Measurements from ENCODE around the gene MICALL2.
"Not testable (repeated sequence)": the region's sequence is repeated elsewhere in the genome, so short reads cannot be mapped to it uniquely, and the experiment has no call there.

MICALL2 gene

GRCh38 chr7:1447551-1448244 lies 11.6 kb downstream of the MICALL2 start:
- no peak for DNase-seq (ENCODE audit: low read depth in 2 of 2)

- no peak for DNase-seq (ENCODE audit: low read depth in 2 of 2)
Measured at GRCh38 chr7:1447112-1447511, 12.2 kb downstream of the MICALL2 start.

GRCh38 chr7:1446620-1447032 lies 12.6 kb downstream of the MICALL2 start:
- no peak for DNase-seq (ENCODE audit: low read depth in 2 of 2)

- not testable (repeated sequence) for DNase-seq (ENCODE audit: low read depth in 2 of 2)
Measured at GRCh38 chr7:1446026-1446425, 13.2 kb downstream of the MICALL2 start.

GRCh38 chr7:1445341-1445740 lies 13.9 kb downstream of the MICALL2 start:
- no peak for DNase-seq (ENCODE audit: low read depth in 2 of 2)

- DNase-seq (ENCODE audit: low read depth in 2 of 2): no peak
Measured at GRCh38 chr7:1444925-1445322, 14.3 kb downstream of the MICALL2 start.

- no peak for DNase-seq (ENCODE audit: low read depth in 2 of 2)
Measured at GRCh38 chr7:1444214-1444924, 14.9 kb downstream of the MICALL2 start.

- DNase-seq (ENCODE audit: low read depth in 2 of 2): not testable (repeated sequence)
Measured at GRCh38 chr7:1443587-1444200, 15.6 kb downstream of the MICALL2 start.

- DNase-seq (ENCODE audit: low read depth in 2 of 2): no peak
Measured at GRCh38 chr7:1442355-1443124, 16.7 kb downstream of the MICALL2 start.

- no peak for DNase-seq (ENCODE audit: low read depth in 2 of 2)
Measured at GRCh38 chr7:1441615-1442354, 17.5 kb downstream of the MICALL2 start.

GRCh38 chr7:1440620-1441019 lies 18.6 kb downstream of the MICALL2 start:
- no peak for DNase-seq (ENCODE audit: low read depth in 2 of 2)

GRCh38 chr7:1439373-1440363 lies 19.6 kb downstream of the MICALL2 start:
- no peak for DNase-seq (ENCODE audit: low read depth in 2 of 2)

- no peak for DNase-seq (ENCODE audit: low read depth in 2 of 2)
Measured at GRCh38 chr7:1438821-1439220, 20.4 kb downstream of the MICALL2 start.

- DNase-seq (ENCODE audit: low read depth in 2 of 2): no peak
Measured at GRCh38 chr7:1438208-1438607, 21.1 kb downstream of the MICALL2 start.

- DNase-seq (ENCODE audit: low read depth in 2 of 2): no peak
Measured at GRCh38 chr7:1437155-1437880, 22.0 kb downstream of the MICALL2 start.

GRCh38 chr7:1436608-1437007 lies 22.7 kb downstream of the MICALL2 start:
- no peak for DNase-seq (ENCODE audit: low read depth in 2 of 2)

- no peak for DNase-seq (ENCODE audit: low read depth in 2 of 2)
Measured at GRCh38 chr7:1434891-1435670, 24.2 kb downstream of the MICALL2 start.

- no peak for DNase-seq (ENCODE audit: low read depth in 2 of 2)
Measured at GRCh38 chr7:1434165-1434718, 25.0 kb downstream of the MICALL2 start.
